IPS-NIHi7 (cell line): ENCODE results near the gene CDKL1.
"Not testable (repeated sequence)": the region's sequence is repeated elsewhere in the genome, so short reads cannot be mapped to it uniquely, and the experiment has no call there.

Source experiments
- DNase-seq: peaks from one replicate; pipeline ENCODE4 v3.0.0; 2012; ENCODE audit warnings: mixed read lengths; ENCODE audit errors: extremely low spot score

Gene CDKL1

GRCh38 chr14:50388256-50388931 is 8.3 kb downstream of the CDKL1 start:
- peak; percentile 68 for DNase-seq

GRCh38 chr14:50387548-50387947 is 9.1 kb downstream of the CDKL1 start:
- no peak for DNase-seq

- DNase-seq, result no peak
Observed at GRCh38 chr14:50383618-50384225, 13.0 kb downstream of the CDKL1 start.

- no peak for DNase-seq
Observed at GRCh38 chr14:50381823-50382287, 14.8 kb downstream of the CDKL1 start.

- DNase-seq, result no peak
Observed at GRCh38 chr14:50381008-50381407, 15.7 kb downstream of the CDKL1 start.

- DNase-seq, result no peak
Observed at GRCh38 chr14:50380455-50380854, 16.2 kb downstream of the CDKL1 start.

GRCh38 chr14:50379563-50379962 is 17.1 kb downstream of the CDKL1 start:
- DNase-seq, result no peak

GRCh38 chr14:50377550-50378085 is 19.1 kb downstream of the CDKL1 start:
- DNase-seq, result no peak

- no peak for DNase-seq
Observed at GRCh38 chr14:50375760-50376159, 20.9 kb downstream of the CDKL1 start.

- no peak for DNase-seq
Observed at GRCh38 chr14:50373959-50374358, 22.7 kb downstream of the CDKL1 start.

- no peak for DNase-seq
Observed at GRCh38 chr14:50371546-50371945, 25.1 kb downstream of the CDKL1 start.

- DNase-seq, result no peak
Observed at GRCh38 chr14:50366589-50366988, 30.1 kb downstream of the CDKL1 start.

- no peak for DNase-seq
Observed at GRCh38 chr14:50366115-50366514, 30.6 kb downstream of the CDKL1 start.

- DNase-seq, result not testable (repeated sequence)
Observed at GRCh38 chr14:50365572-50365971, 31.1 kb downstream of the CDKL1 start.

- no peak for DNase-seq
Observed at GRCh38 chr14:50364792-50365191, 31.9 kb downstream of the CDKL1 start.

GRCh38 chr14:50363714-50364111 is 33.0 kb downstream of the CDKL1 start:
- no peak for DNase-seq

- no peak for DNase-seq
Observed at GRCh38 chr14:50362764-50363713, 33.6 kb downstream of the CDKL1 start.

GRCh38 chr14:50361473-50362403 is 34.9 kb downstream of the CDKL1 start:
- DNase-seq, result not testable (repeated sequence)

- no peak for DNase-seq
Observed at GRCh38 chr14:50360851-50361250, 35.8 kb downstream of the CDKL1 start.

- no peak for DNase-seq
Observed at GRCh38 chr14:50360093-50360492, 36.6 kb downstream of the CDKL1 start.

GRCh38 chr14:50359631-50360030 is 37.0 kb downstream of the CDKL1 start:
- no peak for DNase-seq
